NCI-H226 (cell line): ENCODE results near the gene GLRX5.
"Not testable (repeated sequence)": the region's sequence is repeated elsewhere in the genome, so short reads cannot be mapped to it uniquely, and the experiment has no call there.

Experiments used
- DNase-seq: peaks from one replicate; pipeline ENCODE4 v3.0.0-alpha.2; 2015

GLRX5 gene

GRCh38 chr14:95562892-95563685 lies 28.2 kb downstream of the GLRX5 start:
- no peak for DNase-seq

- no peak for DNase-seq
Observed at GRCh38 chr14:95564060-95564459, 29.2 kb downstream of the GLRX5 start.

DNA sequence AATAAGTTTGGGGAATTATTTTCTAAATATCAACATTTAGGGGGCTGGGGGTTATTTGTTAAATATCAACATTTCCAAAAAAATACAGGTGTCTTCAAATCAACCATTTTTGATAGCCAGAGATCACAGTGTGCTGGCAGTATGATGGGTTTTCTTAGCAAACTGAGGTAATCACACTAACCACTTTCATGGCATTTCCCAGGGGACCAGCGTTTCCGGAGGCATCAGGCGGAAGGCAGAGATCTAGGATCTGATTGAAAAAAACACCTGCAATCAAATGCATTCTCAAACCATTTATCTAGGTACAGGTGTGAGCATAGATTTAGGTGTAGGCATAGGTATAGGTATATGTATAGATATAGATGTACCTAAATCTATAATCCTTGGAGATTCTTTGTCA lies 34.6 kb downstream of the GLRX5 start:
- DNase-seq = no peak

- no peak for DNase-seq
Observed at GRCh38 chr14:95573313-95573712, 38.5 kb downstream of the GLRX5 start.

GRCh38 chr14:95575840-95576473 lies 41.1 kb downstream of the GLRX5 start:
- no peak for DNase-seq

DNA sequence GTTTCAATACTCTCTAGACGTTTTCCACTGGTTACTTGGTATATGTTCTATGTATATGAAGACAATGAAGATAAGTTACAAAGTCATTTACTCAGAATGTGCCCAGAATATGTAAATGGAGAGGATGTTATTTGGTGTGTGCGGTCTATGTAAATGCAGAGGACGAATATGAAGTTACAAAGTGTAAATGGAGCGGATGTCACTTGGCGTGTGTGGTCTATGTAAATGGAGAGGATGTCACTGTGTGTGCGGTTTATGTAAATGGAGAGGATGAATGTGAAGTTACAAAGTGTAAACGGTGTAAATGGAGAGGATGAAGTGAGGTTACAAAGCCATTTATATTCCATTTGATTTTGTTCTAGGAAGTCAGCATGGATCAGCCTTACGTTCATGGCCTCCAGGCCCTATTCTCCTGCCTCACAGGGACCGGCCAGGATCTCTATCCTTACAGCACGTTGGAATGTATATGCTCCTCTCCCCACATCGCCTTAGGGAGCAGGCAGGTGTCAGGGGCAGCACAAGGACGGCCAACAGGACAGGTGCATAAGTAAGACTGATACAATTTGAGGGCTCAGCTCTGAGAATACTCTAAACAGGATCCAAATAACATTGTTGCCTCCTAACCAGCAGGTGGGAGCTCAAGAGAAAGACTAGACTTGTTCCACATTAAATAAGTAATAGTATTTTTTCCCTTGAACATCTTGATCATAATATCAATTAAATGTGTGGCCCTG lies 42.4 kb downstream of the GLRX5 start:
- DNase-seq = no peak

DNA sequence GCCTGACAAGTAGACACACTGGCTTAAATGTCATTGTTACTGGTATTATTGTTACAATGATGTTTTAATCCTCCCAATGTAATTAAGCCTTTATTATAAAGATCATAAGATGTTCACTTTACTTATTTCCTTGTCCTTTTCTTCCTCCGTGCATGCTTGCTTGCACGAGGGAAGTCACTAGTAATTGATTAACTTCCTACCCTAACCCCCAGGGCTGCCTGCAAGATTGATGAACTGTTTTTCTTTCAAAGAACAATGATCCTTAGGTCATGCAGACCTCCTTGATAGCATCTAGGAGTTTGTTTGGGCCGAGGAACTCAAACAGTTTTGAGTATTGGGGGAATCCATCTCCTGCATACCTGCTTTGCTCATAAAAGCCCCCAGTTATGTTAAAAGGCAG lies 43.0 kb downstream of the GLRX5 start:
- DNase-seq = no peak

DNA sequence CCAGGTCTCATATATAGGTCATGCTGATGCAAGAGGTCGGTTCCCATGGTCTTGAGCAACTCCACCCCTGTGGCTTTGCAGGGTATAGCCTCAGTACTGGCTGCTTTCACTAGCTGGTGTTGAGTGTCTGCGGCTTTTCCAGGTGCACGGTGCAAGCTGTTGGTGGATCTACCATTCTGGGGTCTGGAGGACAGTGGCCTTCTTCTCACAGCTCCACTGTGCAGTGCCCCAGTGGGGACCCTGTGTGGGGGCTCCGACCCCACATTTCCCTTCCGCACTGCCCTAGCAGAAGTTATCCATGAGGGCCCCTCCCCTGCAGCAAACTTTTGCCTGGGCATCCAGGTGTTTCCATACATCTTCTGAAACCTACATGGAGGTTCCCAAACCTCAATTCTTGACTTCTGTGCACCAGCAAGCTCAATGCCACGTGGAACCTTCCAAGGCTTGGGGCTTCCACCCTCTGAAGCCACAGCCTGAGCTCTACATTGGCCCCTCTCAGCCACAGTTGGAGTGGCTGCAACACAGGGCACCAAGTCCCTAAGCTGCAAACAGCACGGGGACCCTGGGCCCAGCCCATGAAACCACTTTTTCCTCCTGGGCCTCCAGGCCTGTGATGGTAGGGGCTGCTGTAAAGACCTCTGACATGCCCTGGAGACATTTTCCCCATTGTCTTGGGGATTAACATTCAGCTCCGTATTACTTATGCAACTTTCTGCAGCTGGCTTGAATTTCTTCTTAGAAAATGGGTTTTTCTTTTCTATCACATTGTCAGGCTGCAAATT lies 49.2 kb downstream of the GLRX5 start:
- DNase-seq = not testable (repeated sequence)

GRCh38 chr14:95585953-95586620 lies 51.2 kb downstream of the GLRX5 start:
- DNase-seq = no peak

- DNase-seq = not testable (repeated sequence)
Observed at GRCh38 chr14:95591182-95591581, 56.3 kb downstream of the GLRX5 start.
